ENCODE measurements around the gene CCDC69. TPM values are rescaled to one million over a fixed set of nuclear protein-coding genes. Genes with fewer than 3 reads are reported as not detected.
A peak's percentile ranks its signal among the peaks of the same experiment; 100 is the strongest.

Gene CCDC69
- total RNA-seq, 1 experiment from 2014 or later, result 5.1 TPM

GRCh38 chr5:151186052-151186451 is 37.8 kb downstream of the CCDC69 start:
- H3K27me3 Mint-ChIP-seq (ENCODE audit: insufficient read depth, unreplicated experiment), result no peaks in the 10 kb centered on the region
- H3K9me3 Mint-ChIP-seq (ENCODE audit: unreplicated experiment), result peaks cover 26% of the 10 kb centered on the region
- H3K4me3 Mint-ChIP-seq (ENCODE audit: unreplicated experiment), result no peak overlapping the region
- no peaks in the 10 kb centered on the region for H3K4me1 Mint-ChIP-seq (ENCODE audit: low read depth, unreplicated experiment)
- POLR2A ChIA-PET, result no interaction called here
- Histone ChIP-seq H3K36me3 (ENCODE audit: control insufficient read depth, insufficient read depth, low read length) (no peaks in the 10 kb centered on the region), H3K4me3 (ENCODE audit: low read depth, low read length) (no peak overlapping the region), H3K27me3 (replicated peaks; ENCODE audit: control insufficient read depth, insufficient read depth, low read length) (no peaks in the 10 kb centered on the region), H3K9me3 (no peaks in the 10 kb centered on the region; the same call in 1 of the 2 replicates), H3K4me1 (no peaks in the 10 kb centered on the region)
- TF ChIP-seq CTCF (IDR thresholded peaks at IDR 0.05; ENCODE audit: insufficient read depth in 1 of 2, low read depth in 1 of 2, low read length in 1 of 2, severe bottlenecking in 1 of 2, unreplicated experiment in 1 of 2), result no peak
- no peak overlapping the region for H3K27ac Mint-ChIP-seq (ENCODE audit: unreplicated experiment)
- intact Hi-C loops (cut with micrococcal nuclease; ENCODE audit: unreplicated experiment), result no loop called here
- no TSS peak for BruUV-seq (replicated peaks)
- no peak for DNase-seq
- H3K36me3 Mint-ChIP-seq (ENCODE audit: insufficient read depth, unreplicated experiment), result no peaks in the 10 kb centered on the region
- CTCF ChIA-PET, result no interaction called here

- Mint-ChIP-seq H3K27me3 (ENCODE audit: insufficient read depth, unreplicated experiment) (no peaks in the 10 kb centered on the region), H3K9me3 (ENCODE audit: unreplicated experiment) (peaks cover 10% of the 10 kb centered on the region), H3K27ac (ENCODE audit: unreplicated experiment) (no peak overlapping the region), H3K4me3 (ENCODE audit: unreplicated experiment) (no peak overlapping the region), H3K4me1 (ENCODE audit: low read depth, unreplicated experiment) (no peaks in the 10 kb centered on the region), H3K36me3 (ENCODE audit: insufficient read depth, unreplicated experiment) (no peaks in the 10 kb centered on the region)
- Histone ChIP-seq H3K4me1 (no peaks in the 10 kb centered on the region), H3K4me3 (ENCODE audit: low read depth, low read length) (no peak overlapping the region), H3K27me3 (replicated peaks; ENCODE audit: control insufficient read depth, insufficient read depth, low read length) (no peaks in the 10 kb centered on the region), H3K9me3 (no peaks in the 10 kb centered on the region; the same call in 1 of the 2 replicates), H3K36me3 (ENCODE audit: control insufficient read depth, insufficient read depth, low read length) (no peaks in the 10 kb centered on the region)
- CTCF ChIA-PET, result no interaction called here
- no peak for TF ChIP-seq CTCF (IDR thresholded peaks at IDR 0.05; ENCODE audit: insufficient read depth in 1 of 2, low read depth in 1 of 2, low read length in 1 of 2, severe bottlenecking in 1 of 2, unreplicated experiment in 1 of 2)
- peak in 1 of 2 experiments; percentile 1 for DNase-seq
- POLR2A ChIA-PET, result interaction anchor here (0.6 kb wide), 1 partner anchor 31 kb away, joined by 3 read pairs; no protein-coding TSS in a partner anchor
- BruUV-seq (replicated peaks), result no TSS peak
- intact Hi-C loops (cut with micrococcal nuclease; ENCODE audit: unreplicated experiment), result no loop called here
These were observed 39.4 kb downstream of the CCDC69 start for GRCh38 chr5:151184316-151185042.

- ChIA-PET POLR2A (no interaction called here), CTCF (interaction anchor here (0.5 kb wide), 1 partner anchor 58 kb away, joined by 3 read pairs; no protein-coding TSS in a partner anchor)
- Mint-ChIP-seq H3K27me3 (ENCODE audit: insufficient read depth, unreplicated experiment) (no peaks in the 10 kb centered on the region), H3K27ac (ENCODE audit: unreplicated experiment) (no peak overlapping the region), H3K9me3 (ENCODE audit: unreplicated experiment) (peaks cover 2% of the 10 kb centered on the region), H3K36me3 (ENCODE audit: insufficient read depth, unreplicated experiment) (no peaks in the 10 kb centered on the region), H3K4me3 (ENCODE audit: unreplicated experiment) (no peak overlapping the region), H3K4me1 (ENCODE audit: low read depth, unreplicated experiment) (no peaks in the 10 kb centered on the region)
- no peaks in the 10 kb centered on the region for H3K27me3 ChIP-seq (replicated peaks; ENCODE audit: control insufficient read depth, insufficient read depth, low read length)
- no peaks in the 10 kb centered on the region for H3K36me3 ChIP-seq (ENCODE audit: control insufficient read depth, insufficient read depth, low read length)
- H3K9me3 ChIP-seq, result no peaks in the 10 kb centered on the region
- H3K4me1 ChIP-seq, result no peaks in the 10 kb centered on the region
- peak in 1 of 2 experiments; percentile 12 for DNase-seq
- no peak overlapping the region for H3K4me3 ChIP-seq (ENCODE audit: low read depth, low read length)
- BruUV-seq (replicated peaks), result no TSS peak
- TF ChIP-seq CTCF (IDR thresholded peaks at IDR 0.05; ENCODE audit: insufficient read depth in 1 of 2, low read depth in 1 of 2, low read length in 1 of 2, severe bottlenecking in 1 of 2, unreplicated experiment in 1 of 2), result no peak
- intact Hi-C loops (cut with micrococcal nuclease; ENCODE audit: unreplicated experiment), result no loop called here
These were observed 40.2 kb downstream of the CCDC69 start for GRCh38 chr5:151183456-151184245.
